Liver (tissue), 2 donors: ENCODE results near the gene OSTM1.

Source experiments
- CTCF ChIP-seq: fragments of 150-350 bp; IDR thresholded peaks from 2 replicates; pipeline ENCODE4 v1.5.1; 2017; ENCODE audit warnings: improper control_type of control experiment, low read depth, low read length; ENCODE audit not compliant: missing input control
- MAX ChIP-seq: IDR thresholded peaks from 2 replicates; pipeline ENCODE4 v1.6.1; 2016; ENCODE audit warnings: antibody characterized with exemption
- REST ChIP-seq: IDR thresholded peaks from 2 replicates; pipeline ENCODE4 v1.6.1; 2016; ENCODE audit warnings: antibody characterized with exemption, mild to moderate bottlenecking
- donor health status: healthy.

- TF ChIP-seq CTCF, result no peak
- TF ChIP-seq REST, result no peak
- TF ChIP-seq MAX, result no peak
Measured at GRCh38 chr6:108030211-108030610, 44.3 kb downstream of the OSTM1 start.
